Upper lobe of left lung (tissue), 4 donors: Measurements from ENCODE around the gene LAD1.

Experiments
- POLR2AphosphoS5 ChIP-seq, 2 donors: sonication (generic); formaldehyde crosslinking; IDR thresholded peaks; one replicate each; pipeline ENCODE4 v1.5.1; 2017; ENCODE audit warnings: antibody characterized with exemption in 2 of 2
- TF ChIP-seq, protein P1 (sequence below), 6 experiments: fragments of 450-650 bp in 4 of 6; fragments of 200-600 bp in 2 of 6; sonication (generic) in 2 of 6; IDR thresholded peaks; one replicate each; pipeline ENCODE4 v1.5.1; 2016 to 2019; ENCODE audit warnings: antibody characterized with exemption in 6 of 6

DNA sequence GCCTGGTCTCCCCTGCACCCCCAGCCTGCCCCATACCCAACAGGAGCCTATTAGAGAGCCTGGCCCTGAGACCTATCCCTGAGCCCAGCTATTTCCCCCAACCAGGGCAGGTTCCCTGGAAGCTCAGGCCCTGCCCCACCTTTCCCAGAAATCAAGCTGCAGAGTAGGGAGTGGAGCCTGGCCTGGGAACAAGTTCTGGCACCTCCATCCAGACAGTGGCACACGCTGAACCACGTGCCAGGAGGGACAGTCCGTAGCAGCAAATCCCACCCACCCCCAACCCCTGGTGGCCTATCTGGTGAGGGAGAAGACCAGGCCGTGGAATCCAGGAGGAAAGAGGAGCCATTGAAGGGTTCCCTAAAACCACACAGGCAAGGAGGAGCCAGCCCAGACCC, 44.2 kb downstream of the LAD1 start:
- TF ChIP-seq, protein P1, sequence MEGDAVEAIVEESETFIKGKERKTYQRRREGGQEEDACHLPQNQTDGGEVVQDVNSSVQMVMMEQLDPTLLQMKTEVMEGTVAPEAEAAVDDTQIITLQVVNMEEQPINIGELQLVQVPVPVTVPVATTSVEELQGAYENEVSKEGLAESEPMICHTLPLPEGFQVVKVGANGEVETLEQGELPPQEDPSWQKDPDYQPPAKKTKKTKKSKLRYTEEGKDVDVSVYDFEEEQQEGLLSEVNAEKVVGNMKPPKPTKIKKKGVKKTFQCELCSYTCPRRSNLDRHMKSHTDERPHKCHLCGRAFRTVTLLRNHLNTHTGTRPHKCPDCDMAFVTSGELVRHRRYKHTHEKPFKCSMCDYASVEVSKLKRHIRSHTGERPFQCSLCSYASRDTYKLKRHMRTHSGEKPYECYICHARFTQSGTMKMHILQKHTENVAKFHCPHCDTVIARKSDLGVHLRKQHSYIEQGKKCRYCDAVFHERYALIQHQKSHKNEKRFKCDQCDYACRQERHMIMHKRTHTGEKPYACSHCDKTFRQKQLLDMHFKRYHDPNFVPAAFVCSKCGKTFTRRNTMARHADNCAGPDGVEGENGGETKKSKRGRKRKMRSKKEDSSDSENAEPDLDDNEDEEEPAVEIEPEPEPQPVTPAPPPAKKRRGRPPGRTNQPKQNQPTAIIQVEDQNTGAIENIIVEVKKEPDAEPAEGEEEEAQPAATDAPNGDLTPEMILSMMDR (IDR thresholded peaks at IDR 0.05) = no peak
- no peak for TF ChIP-seq POLR2AphosphoS5 (IDR thresholded peaks at IDR 0.05)
